Fibroblast of lung (primary cell): ENCODE data around the gene MYO1E. TPM values are rescaled to one million over a fixed set of nuclear protein-coding genes. Genes with fewer than 3 reads are reported as not detected.

Experiments used
- DNase-seq, 2 donors: peaks; one replicate each; pipeline versions ENCODE4 v3.0.0 to v3.0.0-alpha.2; 2010; ENCODE audit warnings: low read depth in 2 of 2
- H2AFZ ChIP-seq: 2 replicates; pipeline ENCODE4 v1.5.1; 2012; ENCODE audit warnings: low read length, control low read depth, inconsistent platforms
- H3K27ac ChIP-seq: 2 replicates; pipeline ENCODE4 v1.5.1; 2011; ENCODE audit warnings: low read length, control low read depth; ENCODE audit not compliant: insufficient read depth
- H3K27me3 ChIP-seq: 2 replicates; pipeline ENCODE4 v1.5.1; 2011; ENCODE audit warnings: mild to moderate bottlenecking, low read length; ENCODE audit not compliant: control insufficient read depth, insufficient read depth
- H3K36me3 ChIP-seq: 2 replicates; pipeline ENCODE4 v1.5.1; 2011; ENCODE audit warnings: low read length; ENCODE audit not compliant: control insufficient read depth, insufficient read depth
- H3K4me1 ChIP-seq: 2 replicates; pipeline ENCODE4 v1.5.1; 2011; ENCODE audit warnings: low read length; ENCODE audit not compliant: control insufficient read depth, insufficient read depth; ENCODE audit errors: extremely low read depth
- H3K4me2 ChIP-seq: 2 replicates; pipeline ENCODE4 v1.5.1; 2011; ENCODE audit warnings: low read length, control low read depth; ENCODE audit not compliant: insufficient read depth; ENCODE audit errors: extremely low read depth
- H3K4me3 ChIP-seq, 4 experiments: fragments of 200-600 bp in 1 of 4; sonication (generic) in 1 of 4; replicated peaks in 1 of 4; 2 replicates each; pipeline ENCODE4 v1.5.1; 2011 to 2016; ENCODE audit warnings: low read length in 4 of 4, low read depth in 3 of 4, mild to moderate bottlenecking in 3 of 4, control low read depth in 2 of 4, inconsistent platforms in 1 of 4, mixed read lengths in 1 of 4; ENCODE audit not compliant: insufficient read depth in 1 of 4; ENCODE audit errors: control extremely low read depth in 1 of 4
- H3K79me2 ChIP-seq: 2 replicates; pipeline ENCODE4 v1.5.1; 2012; ENCODE audit warnings: mild to moderate bottlenecking, low read length, inconsistent platforms; ENCODE audit not compliant: control insufficient read depth, insufficient read depth
- H3K9ac ChIP-seq: 2 replicates; pipeline ENCODE4 v1.5.1; 2011; ENCODE audit warnings: mild to moderate bottlenecking, low read length, control low read depth; ENCODE audit not compliant: insufficient read depth
- H3K9me3 ChIP-seq: 2 replicates; pipeline ENCODE4 v1.5.1; 2012; ENCODE audit warnings: low read depth, low read length; ENCODE audit not compliant: control insufficient read depth, insufficient read depth
- H4K20me1 ChIP-seq: 2 replicates; pipeline ENCODE4 v1.5.1; 2011; ENCODE audit warnings: low read length; ENCODE audit not compliant: control insufficient read depth, insufficient read depth; ENCODE audit errors: extremely low read depth
- CTCF ChIP-seq, 2 donors: IDR thresholded peaks in 1 of 2; conservative IDR thresholded peaks in 1 of 2; 1 replicate in 1 of 2; 2 replicates in 1 of 2; pipeline ENCODE4 v1.5.1; 2011 to 2012; ENCODE audit warnings: low read length in 2 of 2, control low read depth in 1 of 2, inconsistent platforms in 1 of 2, low read depth in 1 of 2, mild to moderate bottlenecking in 1 of 2
- EZH2 ChIP-seq: IDR thresholded peaks from 2 replicates; pipeline ENCODE4 v1.5.1; 2012; ENCODE audit warnings: low read length, control low read depth, mild to moderate bottlenecking; ENCODE audit errors: missing control alignments
- polyA plus RNA-seq, 2 donors: library from polyadenylated mRNA; depleted of rRNA in 1 of 2; stranded (reverse) in 1 of 2; unstranded in 1 of 2; fragments of >200 nt; gene quantifications; 2 replicates each; pipeline ENCODE4 v1.2.1, GENCODE V29; 2011 to 2012; ENCODE audit warnings: missing spikeins in 1 of 2
- total RNA-seq: library from RNA; depleted of rRNA; stranded (reverse); fragments of >200 nt; gene quantifications from 2 replicates; pipeline ENCODE4 v1.2.1, GENCODE V29; 2014

Gene MYO1E
- total and polyA plus RNA-seq, 2 donors (not counting 1 experiment from before 2014, with no cell fraction given): 27.6 to 84.0 TPM

GRCh38 chr15:59120937-59121336 lies 251.7 kb downstream of the MYO1E start:
- no peak overlapping the region for H2AFZ ChIP-seq
- H3K27me3 ChIP-seq: no peaks in the 10 kb centered on the region
- H3K4me2 ChIP-seq: no peak overlapping the region
- H3K36me3 ChIP-seq: peaks cover 6% of the 10 kb centered on the region
- no peaks in the 10 kb centered on the region for H3K79me2 ChIP-seq
- no peaks in the 10 kb centered on the region for H4K20me1 ChIP-seq
- no peak for TF ChIP-seq EZH2
- TF ChIP-seq CTCF (conservative IDR thresholded peaks at IDR 0.05 in 1 of 2, IDR thresholded peaks at IDR 0.05 in 1 of 2; ENCODE audit: low read depth in 1 of 2, low read length in 2 of 2): no peak
- no peak overlapping the region for H3K27ac ChIP-seq
- H3K9me3 ChIP-seq: no peaks in the 10 kb centered on the region
- no peak overlapping the region for H3K4me3 ChIP-seq
- H3K4me1 ChIP-seq: no peaks in the 10 kb centered on the region
- no peak for DNase-seq
- H3K9ac ChIP-seq: no peak overlapping the region

- H3K27ac ChIP-seq: no peak overlapping the region
- no peak overlapping the region for H3K4me2 ChIP-seq
- no peak for DNase-seq
- TF ChIP-seq CTCF (conservative IDR thresholded peaks at IDR 0.05 in 1 of 2, IDR thresholded peaks at IDR 0.05 in 1 of 2; ENCODE audit: low read depth in 1 of 2, low read length in 2 of 2): no peak
- TF ChIP-seq EZH2: no peak
- no peaks in the 10 kb centered on the region for H3K4me1 ChIP-seq
- no peak overlapping the region for H3K9ac ChIP-seq
- H4K20me1 ChIP-seq: no peaks in the 10 kb centered on the region
- no peaks in the 10 kb centered on the region for H3K9me3 ChIP-seq
- peaks cover 6% of the 10 kb centered on the region for H3K36me3 ChIP-seq
- no peak overlapping the region for H3K4me3 ChIP-seq
- H2AFZ ChIP-seq: no peak overlapping the region
- no peaks in the 10 kb centered on the region for H3K27me3 ChIP-seq
- H3K79me2 ChIP-seq: no peaks in the 10 kb centered on the region
Measured at GRCh38 chr15:59119625-59120024, 253.0 kb downstream of the MYO1E start.

- TF ChIP-seq CTCF (conservative IDR thresholded peaks at IDR 0.05 in 1 of 2, IDR thresholded peaks at IDR 0.05 in 1 of 2; ENCODE audit: low read depth in 1 of 2, low read length in 2 of 2) (no peak), EZH2 (no peak)
- Histone ChIP-seq H3K9me3 (no peaks in the 10 kb centered on the region), H3K4me2 (no peak overlapping the region), H3K9ac (no peak overlapping the region), H3K79me2 (peaks cover 2% of the 10 kb centered on the region), H4K20me1 (no peaks in the 10 kb centered on the region), H3K4me1 (no peaks in the 10 kb centered on the region), H3K36me3 (peaks cover 7% of the 10 kb centered on the region), H2AFZ (no peak overlapping the region), H3K27me3 (no peaks in the 10 kb centered on the region), H3K27ac (no peak overlapping the region), H3K4me3 (no peak overlapping the region)
- no peak for DNase-seq
Measured at GRCh38 chr15:59116771-59117170, 255.9 kb downstream of the MYO1E start.
